Left forelimb (tissue), 1 donor: ENCODE data around the gene RBMS1.

Experiments
- DNase-seq: peaks from one replicate; pipeline ENCODE4 v3.0.0-alpha.2; 2018; ENCODE audit warnings: low spot score

The RBMS1 gene

DNA sequence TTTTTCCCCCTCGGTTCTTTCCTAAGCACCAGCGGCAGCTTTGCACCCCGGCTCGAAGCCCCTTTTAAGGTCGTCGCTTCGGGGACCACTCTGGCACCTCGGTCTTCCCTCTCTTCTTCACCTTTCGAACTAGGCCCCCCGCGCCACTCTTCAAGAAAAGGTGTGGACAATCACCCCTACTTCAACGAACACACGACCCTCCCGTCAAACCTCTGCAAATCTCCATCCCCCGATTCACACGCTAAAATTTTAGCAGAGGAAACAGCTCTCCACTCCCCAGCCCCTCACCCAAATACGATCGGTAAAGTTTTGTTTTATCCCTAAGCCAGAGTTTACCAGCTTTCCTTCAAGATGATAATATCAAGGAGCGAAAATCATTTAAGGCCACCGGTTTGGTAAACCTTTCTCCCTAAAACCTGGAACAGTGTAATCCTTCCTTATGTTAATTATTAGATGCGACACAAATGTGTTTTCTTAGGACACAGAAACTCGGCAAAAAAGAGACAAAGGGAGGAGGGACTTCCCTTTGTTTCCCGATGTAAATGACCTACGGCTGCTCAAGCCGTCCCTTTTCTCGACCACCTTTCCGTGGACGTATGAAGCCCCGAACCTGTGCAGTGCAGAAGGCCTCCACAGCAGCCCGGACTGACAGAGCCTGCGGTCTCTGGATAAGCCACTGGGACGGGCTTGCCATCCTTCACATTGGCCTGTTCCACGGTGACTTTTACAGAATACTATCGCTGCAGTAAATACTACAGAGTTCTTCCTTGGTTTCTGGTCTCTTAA is 85.2 kb downstream of the RBMS1 start:
- no peak for DNase-seq

DNA sequence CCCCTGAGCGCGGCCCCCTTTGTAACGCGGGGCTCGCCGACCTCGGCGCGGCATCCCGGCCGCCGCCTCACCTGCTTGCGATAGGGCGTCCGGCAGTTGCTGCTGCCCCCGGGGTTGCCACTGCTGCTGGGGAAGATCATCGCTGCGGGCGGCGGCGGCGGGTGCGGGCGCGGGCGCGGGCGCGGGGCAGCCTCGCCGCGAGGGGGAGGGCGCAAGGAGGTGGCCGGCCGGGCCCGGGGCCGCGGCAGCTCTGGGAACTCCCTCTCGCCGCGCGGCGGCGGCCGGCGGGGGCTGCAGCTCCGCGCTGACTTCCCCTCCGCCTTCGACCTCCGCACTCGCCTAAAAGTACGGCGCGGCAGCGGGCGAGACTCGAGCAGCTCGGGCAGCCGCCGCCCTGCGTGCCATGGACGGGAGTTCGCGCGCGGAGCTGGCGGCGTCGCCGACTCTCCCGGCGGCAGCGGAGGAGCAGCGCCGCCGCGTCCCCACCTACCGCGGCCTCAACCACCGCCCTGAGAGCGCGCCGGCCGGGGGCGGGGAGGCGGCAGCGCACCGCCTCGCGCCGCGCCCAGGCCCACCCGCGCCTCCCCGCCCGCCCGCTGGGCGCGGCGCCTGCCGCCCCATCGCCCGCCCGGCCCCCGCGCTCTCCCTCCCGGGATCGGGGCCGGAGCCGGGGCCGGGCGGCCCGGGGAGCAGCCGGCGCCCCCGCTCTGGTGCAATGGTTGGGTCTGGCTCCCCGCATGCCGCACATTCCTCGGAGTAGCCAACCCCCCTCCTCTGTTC is 86.0 kb downstream of the RBMS1 start:
- peak; percentile 82 for DNase-seq

DNA sequence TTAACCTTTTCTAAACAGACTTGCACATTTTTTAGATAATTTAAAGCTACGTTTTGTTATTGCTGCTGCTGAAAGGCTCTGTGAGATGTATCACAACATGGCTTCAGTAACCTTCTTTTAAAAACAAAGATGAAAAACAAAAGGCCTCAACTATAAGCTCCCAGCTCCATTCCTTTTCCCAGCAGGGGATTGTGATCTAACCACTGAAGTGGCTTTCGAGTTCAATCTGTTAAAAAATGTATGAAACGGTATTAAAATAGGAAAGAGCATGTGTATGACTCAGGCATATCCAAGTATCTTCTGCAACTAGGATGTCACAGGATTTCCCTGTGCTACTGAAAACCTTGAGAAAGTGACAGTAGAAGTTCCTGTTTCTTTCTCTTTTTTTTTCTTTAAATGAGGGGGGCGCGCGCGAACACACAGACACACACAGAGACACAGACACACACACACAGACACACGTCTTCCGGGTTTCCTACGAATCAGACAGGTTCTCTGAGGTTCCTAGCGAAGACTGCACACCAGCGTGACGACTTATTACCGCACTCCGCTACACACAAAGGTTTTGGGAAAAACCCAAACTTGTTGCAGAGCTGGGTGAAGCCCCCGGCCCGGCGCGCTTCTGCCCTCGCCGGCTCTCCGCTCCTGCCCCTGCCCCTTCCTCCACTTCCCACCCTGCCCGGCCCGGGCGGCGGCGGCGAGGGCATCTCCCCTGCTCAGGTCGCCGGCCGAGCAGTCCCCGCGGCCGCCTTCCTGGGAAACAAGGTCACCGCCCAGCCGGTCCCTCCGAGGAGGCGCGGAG is 86.8 kb downstream of the RBMS1 start:
- peak; percentile 74 for DNase-seq

DNA sequence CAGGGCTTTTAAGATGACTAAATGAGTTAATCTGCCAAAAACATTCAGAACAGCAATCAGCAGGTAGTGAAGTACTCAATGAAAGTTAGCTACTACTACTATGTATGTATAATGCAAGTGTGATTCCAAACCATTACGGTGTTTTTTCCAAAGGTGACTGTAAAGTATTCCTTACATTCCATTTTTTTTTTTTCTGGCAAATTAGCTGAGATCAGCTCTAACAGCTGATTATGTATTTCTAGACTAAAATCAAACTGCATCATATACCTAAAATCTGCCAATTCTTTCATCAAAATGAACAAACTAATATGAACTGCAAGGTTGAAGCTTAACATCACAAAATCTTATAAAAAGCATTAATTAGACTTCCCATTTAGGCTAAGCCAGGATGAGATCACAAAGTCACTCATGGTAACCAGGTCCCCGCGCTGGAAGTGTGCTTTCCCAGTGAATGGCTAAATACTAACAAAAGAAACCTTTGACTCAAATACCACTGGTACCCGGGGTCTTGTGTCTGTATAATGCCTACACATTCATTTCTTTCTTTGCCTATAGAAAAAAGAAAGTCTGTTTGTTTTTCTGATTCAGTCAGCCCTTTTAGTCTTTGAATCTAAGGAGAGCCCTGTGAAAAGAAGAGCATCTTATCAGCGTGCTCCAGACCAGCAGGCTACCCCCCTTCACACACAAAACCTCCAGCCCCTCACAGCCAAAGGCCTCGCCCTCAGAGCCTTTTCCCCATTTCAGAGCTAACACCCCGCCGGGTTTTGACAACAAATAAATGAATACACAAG is 88.3 kb downstream of the RBMS1 start:
- no peak for DNase-seq

DNA sequence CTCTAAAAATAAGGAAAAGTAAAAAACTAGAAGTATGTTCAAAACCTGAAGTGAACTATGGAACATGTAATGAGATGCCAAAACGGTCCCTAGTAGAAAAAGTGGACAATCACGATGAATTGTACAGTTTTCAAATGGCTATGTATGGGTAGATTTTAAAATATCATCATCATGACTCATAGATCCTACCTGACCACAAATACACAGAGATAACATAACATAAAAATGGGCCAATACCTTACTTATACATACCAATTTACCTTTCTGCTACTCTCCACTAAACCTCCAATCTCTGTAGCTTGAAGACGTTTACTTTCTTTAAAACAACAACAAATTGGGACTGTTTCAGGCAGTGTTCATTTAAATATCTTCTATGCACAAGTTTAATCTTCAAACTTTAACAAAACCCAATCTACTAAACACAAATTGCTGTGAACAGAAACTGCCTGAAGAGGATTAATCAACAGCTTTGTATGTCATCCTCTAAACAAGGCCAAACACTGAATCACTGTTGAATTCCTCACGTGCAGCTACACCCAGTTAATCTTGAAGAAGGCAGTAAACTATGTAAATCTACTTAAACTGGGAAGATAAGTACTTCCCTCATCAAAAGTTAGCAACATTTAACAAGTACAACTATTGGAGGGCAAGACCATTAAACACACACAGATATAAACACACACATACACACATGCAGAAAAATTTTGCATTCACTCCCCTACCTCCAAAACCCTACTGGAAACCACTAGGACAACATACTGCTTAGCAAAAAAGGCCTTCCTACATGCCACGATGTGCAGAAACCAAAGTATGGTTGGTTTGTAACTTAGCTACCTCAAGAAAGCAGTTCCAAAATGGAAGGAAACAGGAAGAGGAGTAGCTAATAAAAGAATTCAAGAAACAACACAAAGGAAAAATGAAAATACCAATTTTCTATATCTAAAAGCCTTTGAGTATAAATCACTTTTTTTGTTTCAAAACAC is 90.3 kb downstream of the RBMS1 start:
- no peak for DNase-seq

DNA sequence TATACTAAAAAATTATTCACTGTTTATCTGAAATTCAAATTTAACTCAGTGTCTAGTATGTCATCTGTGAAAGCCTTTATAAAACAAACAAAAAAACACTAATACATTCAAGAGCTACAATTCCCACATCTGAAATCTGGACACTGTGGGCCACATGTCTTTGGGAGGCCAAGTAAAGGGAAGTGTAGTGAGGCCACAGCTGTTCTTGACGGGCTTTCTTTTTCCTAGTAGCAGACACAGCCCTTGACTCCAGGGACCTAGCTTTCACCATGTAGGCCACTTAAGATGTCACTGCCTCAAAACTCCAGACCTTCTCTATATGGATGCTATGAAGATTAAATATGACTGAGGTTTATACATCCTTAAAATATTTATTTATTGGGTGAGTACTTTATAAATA is 91.1 kb downstream of the RBMS1 start:
- no peak for DNase-seq

DNA sequence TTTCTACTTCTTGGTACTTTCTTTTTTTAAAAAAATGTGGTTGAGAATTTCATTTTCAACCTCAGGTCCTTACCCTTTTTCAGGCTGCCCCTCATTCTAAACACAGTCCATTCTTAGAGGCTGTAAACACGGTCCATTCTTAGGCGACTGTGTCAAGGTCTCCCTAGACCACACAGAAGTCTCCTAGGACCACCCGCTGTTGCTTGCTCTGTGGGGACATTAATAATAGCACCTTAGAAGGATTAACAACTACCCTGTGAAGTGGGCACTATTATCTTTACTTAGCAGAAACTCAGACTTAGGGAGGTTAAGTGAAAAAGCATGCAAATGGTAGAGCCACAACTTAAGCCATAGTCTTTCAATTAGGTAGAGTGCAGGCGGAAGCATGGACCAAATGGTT is 91.7 kb downstream of the RBMS1 start:
- no peak for DNase-seq

DNA sequence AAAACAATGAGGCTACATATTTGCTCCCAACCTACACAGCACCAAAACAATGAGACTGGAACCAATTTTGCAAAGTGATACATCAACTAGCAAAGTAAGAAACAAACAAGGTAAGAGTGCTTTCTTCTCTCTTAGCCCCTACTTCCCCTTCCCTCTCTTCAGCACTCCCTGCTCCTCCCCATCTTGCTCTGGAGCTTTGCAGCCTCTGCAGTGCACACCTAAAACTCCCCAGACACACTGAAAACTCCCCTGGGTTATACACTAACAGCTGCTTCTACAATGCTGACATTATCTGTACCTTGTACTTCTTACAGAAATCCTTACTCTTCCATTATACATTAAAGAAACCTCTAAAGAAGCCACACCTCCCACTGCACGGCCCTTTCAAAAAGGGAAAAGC is 93.7 kb downstream of the RBMS1 start:
- no peak for DNase-seq

DNA sequence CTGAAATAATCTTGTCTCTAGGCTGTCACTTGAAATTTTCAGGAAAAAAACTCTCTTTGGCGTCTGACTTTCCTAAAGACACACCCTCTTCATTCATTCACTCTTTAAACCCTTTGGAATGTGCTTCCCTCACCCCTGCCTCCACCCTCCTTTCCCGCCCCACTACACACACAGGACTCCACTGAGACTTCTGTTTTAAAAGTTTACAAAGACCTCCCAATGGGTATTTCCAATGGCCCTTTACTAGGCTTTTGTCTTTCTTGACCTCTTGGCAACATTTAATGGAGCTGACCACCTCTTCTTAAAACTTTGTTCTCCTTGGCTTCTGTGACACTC is 96.1 kb downstream of the RBMS1 start:
- no peak for DNase-seq

DNA sequence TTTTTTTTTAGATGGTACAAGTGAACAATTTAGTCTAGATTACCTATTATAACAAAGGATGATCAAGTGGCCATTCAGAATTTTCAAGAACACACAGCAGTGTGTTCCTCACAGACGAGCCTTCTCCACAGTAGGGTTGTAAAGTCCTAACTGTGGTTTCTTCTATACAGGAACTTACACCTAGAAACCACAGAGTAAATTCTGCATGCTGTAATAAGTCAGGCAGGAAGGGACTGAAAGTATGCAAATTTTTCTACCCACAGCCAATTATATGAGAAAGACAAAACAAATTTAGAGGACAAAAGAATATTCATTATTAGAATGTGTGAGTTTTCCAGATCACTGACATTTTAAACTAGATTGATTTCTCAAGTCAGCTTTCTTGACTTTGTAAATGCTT is 99.5 kb downstream of the RBMS1 start:
- DNase-seq: no peak

DNA sequence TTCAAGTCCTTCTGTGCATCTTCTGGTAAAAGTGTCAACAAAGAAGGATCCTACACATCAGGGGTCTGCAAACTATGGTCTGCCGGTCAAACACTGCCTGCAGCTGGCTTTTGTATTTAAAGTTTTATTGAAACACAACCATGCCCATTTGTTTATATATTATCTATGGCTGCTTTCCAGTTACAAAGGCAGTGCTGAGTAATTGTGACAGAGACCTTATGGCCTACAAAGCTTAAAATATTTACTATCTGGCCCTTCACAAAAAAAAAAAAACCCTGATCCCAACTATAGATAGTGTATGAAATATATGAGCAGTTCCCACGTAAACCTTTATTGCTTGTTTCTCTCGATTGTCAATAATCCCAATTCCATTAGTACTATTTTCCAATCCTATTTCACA is 101.4 kb downstream of the RBMS1 start:
- DNase-seq: no peak

DNA sequence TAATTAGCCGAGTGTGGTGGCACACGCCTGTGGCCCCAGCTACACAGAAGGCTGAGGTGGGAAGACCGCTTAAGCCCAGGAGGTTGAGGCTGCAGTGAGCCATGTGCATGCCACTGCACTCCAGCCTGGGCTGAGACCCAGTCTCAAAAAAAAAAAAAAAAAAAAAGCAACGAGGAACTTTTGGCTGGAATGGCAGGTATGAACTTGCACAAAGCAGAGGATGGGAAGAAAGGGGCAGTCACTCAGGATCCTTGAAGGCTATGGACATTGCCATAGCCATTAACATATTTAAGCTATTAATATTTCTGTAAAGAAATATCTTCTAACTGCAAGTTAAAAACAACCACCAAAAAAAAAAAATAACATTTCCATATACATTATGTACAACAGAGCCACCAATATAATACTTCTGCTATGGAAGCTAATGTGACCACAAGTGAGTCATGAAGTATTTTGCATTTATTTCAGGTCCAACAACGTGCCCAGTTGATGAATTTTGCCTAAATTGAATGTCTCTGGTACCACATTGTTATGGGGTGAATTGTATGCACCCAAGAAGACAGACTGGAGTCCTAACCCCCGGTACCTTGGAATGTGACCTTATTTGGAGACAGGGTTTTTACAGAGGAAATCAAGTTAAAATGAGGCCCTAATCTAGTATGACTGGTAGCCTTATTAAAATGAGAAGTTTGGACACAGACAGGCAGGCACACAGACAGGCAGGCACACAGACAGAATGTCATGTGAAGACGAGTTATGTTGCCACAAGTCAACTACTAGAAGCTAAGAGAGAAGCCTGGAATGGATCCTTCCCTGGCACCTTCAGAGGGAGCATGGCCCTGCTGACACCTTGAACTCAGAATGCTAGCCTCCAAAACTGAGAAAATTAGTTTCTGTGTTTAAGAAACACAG is 102.8 kb downstream of the RBMS1 start:
- DNase-seq: no peak

DNA sequence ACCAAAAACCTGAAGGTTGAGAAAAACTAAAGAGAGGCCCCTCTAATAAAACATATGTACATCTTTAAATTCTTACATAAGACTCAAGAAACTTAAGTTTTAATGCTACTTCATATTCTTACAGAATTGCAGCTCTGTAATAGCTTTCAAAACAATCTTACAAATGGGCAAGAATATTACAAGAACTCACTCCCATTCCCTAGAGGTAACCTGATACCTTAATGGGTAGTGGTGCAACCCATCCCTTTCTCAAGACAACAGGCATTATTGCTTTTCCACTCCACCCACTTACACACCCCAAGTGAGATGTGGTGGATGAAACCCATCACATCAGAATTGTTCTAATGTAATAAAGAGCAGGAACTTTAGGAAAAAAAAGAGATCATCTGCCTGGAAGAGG is 103.7 kb downstream of the RBMS1 start:
- no peak for DNase-seq

DNA sequence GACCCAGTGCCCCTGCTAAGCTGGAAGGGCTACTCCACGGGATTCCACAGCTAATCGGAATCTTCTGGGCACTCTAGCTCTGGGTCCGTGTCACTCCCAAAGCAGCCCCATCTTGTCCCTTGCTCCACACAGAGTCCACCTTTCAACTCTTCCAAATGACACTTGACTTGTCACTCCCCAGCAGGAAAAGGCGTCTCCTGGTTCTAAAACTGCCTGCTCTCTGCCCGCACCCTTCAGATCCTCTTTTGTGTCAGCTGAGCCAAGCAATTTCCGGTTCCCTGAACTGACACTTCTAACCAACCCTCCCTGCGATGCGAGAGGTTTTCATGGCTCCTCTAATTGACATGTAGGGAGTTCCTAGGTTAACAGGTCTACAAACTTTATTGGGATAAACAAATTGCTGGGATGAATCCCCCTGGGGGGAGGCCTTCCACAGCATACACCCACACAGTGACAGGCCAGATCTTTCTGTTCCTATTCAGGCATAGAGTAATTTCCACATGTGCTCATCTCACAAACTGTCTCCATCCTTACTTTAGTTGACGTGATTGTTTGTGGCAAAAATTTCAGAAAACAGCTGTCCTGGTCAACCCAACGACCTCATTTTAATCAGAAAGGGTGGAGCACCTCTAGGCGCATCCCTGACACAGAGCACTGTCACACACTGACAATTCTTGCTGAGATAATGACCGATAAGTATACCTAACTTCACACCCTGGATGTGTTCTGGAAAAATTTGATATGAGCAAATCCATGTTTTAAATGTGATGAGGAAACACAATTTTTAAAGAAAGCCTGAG is 104.9 kb downstream of the RBMS1 start:
- DNase-seq: no peak

DNA sequence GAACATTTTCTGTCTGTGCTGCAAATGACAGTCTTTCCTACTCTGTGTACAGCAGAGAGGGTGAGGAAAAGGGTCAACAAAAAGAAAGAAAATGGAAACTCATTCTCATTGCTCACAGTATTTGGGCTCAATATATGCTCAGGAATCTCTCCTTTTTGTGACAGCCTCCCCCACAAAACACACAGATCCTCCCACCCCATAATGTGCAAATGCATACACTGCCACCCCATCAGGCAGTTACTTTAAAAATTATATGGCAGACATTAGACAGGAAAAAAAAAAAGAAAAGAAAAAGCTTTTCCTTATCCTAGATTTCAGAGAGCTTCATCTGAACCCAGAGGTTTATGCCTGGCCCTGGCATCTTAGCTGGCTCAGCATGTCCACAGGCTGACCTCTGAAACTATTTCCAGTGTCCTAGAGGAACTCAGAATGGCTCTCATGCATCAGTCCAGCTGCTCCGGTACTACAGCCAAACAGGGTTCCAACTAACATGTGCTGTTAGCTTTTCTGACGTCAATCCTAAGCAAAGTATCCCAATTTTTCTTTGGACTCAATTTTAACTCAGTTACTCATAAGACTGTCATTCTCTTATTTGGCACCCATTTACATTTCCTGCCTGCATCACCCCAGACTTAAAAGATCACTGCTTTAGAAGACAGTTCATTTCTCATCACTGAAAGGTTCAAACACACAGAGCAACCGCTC is 105.9 kb downstream of the RBMS1 start:
- peak; percentile 73 for DNase-seq

DNA sequence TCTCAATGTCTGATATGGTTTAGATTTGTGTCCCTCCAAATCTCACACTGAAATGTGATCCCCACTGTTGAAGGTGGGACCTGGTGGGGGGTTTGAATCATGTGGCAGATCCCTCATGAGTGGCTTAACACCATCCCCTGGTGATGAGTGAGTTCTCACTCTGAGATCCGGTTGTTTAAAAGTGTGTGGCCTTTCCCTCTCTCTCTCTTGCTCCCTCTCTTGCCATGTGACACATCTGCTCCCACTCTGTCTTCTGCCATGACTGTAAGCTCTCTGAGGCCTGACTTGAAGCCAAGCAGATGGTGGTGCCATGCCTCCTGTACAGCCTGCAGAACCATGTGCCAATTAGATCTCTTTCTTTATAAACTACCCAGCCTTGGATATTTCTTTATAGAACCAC is 108.8 kb downstream of the RBMS1 start:
- no peak for DNase-seq

DNA sequence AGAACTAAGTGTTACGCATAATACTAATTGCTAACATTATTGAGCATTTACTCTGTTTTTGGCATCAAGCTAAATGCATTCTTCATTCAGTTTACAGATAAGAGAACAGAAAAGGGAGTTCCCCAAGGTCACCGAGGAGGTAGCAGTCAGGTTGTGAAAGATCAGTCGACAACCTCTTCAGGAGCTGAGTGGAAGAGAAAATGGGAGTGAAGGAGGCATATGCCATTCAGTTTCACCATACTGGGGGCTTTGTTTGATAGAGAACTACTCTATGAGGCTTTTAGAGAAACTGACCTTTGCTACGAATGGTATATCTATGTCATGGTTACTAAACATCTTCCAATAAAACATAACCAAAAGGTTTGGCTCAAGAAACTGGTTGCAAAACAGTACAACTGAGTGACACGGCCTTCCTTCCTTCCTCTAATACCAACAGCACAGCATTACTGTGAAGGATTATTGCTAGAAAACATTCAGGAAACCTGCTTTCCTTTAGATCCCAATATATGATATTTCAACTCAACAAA is 112.1 kb downstream of the RBMS1 start:
- no peak for DNase-seq

DNA sequence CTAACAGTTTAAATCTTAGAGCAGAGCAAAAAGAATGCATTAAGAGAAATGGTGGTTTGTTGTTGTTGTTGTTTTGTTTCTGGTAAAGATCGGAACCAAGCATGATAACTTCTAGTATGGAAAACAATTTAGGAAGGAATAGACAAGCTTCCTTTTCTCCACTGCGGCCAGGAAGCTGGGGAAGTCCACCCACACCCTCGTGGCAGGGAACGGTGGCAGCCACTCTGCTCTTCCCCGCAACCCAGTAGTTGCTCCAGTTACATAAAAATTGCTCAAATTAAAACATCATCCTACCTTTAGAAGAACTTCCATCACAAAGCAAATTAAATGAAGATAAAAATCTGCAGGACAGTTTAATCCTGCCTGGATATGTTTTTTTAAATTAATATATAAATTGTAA is 113.0 kb downstream of the RBMS1 start:
- DNase-seq: no peak
